ENCODE data around the gene C22orf23. TPM values are rescaled to one million over a fixed set of nuclear protein-coding genes. Genes with fewer than 3 reads are reported as not detected.

Gene C22orf23
- total and polyA plus RNA-seq, 10 of the 15 experiments (the other 5 are each of a cell fraction or from before 2014, with no cell fraction given), result 0.04 to 0.38 (median 0.11) TPM; not detected in 5

- TF ChIP-seq CUX1 (IDR thresholded peaks at IDR 0.05; ENCODE audit: insufficient replicate concordance, low read depth, low read length), result no peak
- TF ChIP-seq TARDBP (IDR thresholded peaks at IDR 0.05; ENCODE audit: borderline replicate concordance), result no peak
- no peak for TF ChIP-seq ZBTB4 (CRISPR knock-in tag; IDR thresholded peaks at IDR 0.05)
- TF ChIP-seq KDM1A (IDR thresholded peaks at IDR 0.05; ENCODE audit: borderline replicate concordance), result no peak
- no peak for TF ChIP-seq YY1 (IDR thresholded peaks at IDR 0.05; ENCODE audit: low read depth, low read length)
- TF ChIP-seq IRF3 (IDR thresholded peaks at IDR 0.05), result no peak
- peak; percentile 81; the same call in 1 of the 2 replicates for TF ChIP-seq SMAD5 (IDR thresholded peaks at IDR 0.05; ENCODE audit: low read depth)
- no peak for TF ChIP-seq SREBF2 (IDR thresholded peaks at IDR 0.05; ENCODE audit: low read length)
- no peak for TF ChIP-seq RELB (IDR thresholded peaks at IDR 0.05; ENCODE audit: low read depth)
- TF ChIP-seq ZBTB40 (IDR thresholded peaks at IDR 0.05; ENCODE audit: borderline replicate concordance), result peak; percentile 80
Observed at GRCh38 chr22:37953437-37954179, at the start of gene C22orf23, which contains the start of gene POLR2F (continued).

Measured in GM12878 (cell line).